ENCODE data around the gene SPATA21.
A peak's percentile ranks its signal among the peaks of the same experiment; 100 is the strongest.
"Not testable (repeated sequence)": the region's sequence is repeated elsewhere in the genome, so short reads cannot be mapped to it uniquely, and the experiment has no call there.

Gene SPATA21

GRCh38 chr1:16461681-16462080, 24.5 kb upstream of the SPATA21 start:
- no peaks in the 10 kb centered on the region for H3K4me1 Mint-ChIP-seq
- H3K4me3 Mint-ChIP-seq: no peak overlapping the region
- H3K36me3 Mint-ChIP-seq: peaks cover 81% of the 10 kb centered on the region
- DNase-seq (ENCODE audit: low spot score in 2 of 2) (no peak), ATAC-seq (no peak)
- H3K9me3 Mint-ChIP-seq: no peaks in the 10 kb centered on the region
- H3K27ac Mint-ChIP-seq: no peak overlapping the region

GRCh38 chr1:16459352-16459925, 22.2 kb upstream of the SPATA21 start:
- DNase-seq (ENCODE audit: low spot score in 2 of 2): no peak
- no peaks in the 10 kb centered on the region for H3K9me3 Mint-ChIP-seq
- ATAC-seq: no peak
- no peak overlapping the region for H3K4me3 Mint-ChIP-seq
- H3K27ac Mint-ChIP-seq: no peak overlapping the region
- no peaks in the 10 kb centered on the region for H3K4me1 Mint-ChIP-seq
- peaks cover 97% of the 10 kb centered on the region for H3K36me3 Mint-ChIP-seq

DNA sequence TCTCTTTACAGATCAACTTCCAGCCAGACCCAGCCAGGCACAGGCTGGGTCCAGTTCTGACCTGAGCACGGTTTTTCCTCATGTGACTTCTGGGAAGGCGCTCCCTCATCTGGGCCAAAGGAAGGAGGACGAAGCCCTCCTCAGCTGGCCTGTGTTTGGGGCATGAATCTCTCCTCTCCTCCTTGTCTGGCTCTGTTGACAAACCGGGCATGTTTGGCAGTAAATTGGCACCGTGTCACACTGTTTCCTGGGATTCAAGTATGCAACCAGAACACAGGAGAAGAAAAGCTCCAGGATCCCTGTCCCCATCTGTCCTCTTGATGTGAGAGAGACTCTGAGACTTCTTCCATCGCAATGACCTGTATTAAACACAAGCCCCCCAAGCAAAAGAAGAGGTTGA, 21.6 kb upstream of the SPATA21 start:
- ATAC-seq: no peak
- Mint-ChIP-seq H3K9me3 (no peaks in the 10 kb centered on the region), H3K4me1 (no peaks in the 10 kb centered on the region), H3K36me3 (peaks cover 98% of the 10 kb centered on the region), H3K27ac (no peak overlapping the region), H3K4me3 (no peak overlapping the region)
- DNase-seq (ENCODE audit: low spot score in 2 of 2): no peak

DNA sequence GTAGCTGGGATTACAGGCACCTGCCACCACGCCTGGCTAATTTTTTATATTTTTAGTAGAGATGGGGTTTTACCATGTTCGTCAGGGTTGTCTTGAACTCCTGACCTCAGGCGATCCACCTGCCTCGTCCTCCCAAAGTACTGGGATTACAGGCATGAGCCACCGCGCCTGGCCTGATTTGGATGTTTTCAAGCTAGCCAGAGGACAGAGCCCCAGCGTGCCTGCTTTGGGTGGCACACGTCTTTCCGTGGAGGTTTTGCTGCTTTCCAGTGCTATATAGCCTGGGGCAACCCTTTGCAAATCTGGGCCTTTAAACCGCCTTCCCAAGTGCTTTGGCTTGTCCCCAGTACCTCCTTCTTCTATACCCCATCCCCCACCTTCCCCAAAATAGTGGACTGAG, 18.9 kb upstream of the SPATA21 start:
- H3K36me3 Mint-ChIP-seq: peaks cover 100% of the 10 kb centered on the region
- not testable (repeated sequence) for H3K9me3 Mint-ChIP-seq; DNase-seq (ENCODE audit: low spot score in 2 of 2); H3K4me3 Mint-ChIP-seq; ATAC-seq; H3K4me1 Mint-ChIP-seq; H3K27ac Mint-ChIP-seq

DNA sequence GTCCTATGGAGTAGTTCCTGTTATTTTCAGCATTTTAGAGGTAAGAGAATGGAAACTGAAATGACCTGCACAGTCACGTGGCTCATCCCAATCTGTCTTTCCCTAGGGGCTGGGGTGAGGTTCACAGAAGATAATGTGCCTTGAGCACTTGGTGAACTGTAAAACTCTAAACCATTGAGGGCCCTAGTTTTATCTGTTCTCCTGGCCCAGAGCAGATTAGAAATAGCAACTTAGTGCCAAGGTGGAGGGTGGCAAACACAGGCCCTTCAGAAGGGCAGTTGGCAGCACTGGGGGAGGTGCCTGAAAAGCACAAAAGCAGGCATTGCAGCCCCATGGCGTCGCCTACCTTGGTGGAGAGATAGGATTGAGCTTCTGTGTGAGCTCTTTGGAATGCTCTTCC, 17.7 kb upstream of the SPATA21 start:
- not testable (repeated sequence) for DNase-seq (ENCODE audit: low spot score in 2 of 2); H3K4me3 Mint-ChIP-seq; ATAC-seq; H3K9me3 Mint-ChIP-seq
- Mint-ChIP-seq H3K4me1 (peaks cover 16% of the 10 kb centered on the region), H3K27ac (peak overlapping the region; percentile 34), H3K36me3 (peaks cover 100% of the 10 kb centered on the region)

DNA sequence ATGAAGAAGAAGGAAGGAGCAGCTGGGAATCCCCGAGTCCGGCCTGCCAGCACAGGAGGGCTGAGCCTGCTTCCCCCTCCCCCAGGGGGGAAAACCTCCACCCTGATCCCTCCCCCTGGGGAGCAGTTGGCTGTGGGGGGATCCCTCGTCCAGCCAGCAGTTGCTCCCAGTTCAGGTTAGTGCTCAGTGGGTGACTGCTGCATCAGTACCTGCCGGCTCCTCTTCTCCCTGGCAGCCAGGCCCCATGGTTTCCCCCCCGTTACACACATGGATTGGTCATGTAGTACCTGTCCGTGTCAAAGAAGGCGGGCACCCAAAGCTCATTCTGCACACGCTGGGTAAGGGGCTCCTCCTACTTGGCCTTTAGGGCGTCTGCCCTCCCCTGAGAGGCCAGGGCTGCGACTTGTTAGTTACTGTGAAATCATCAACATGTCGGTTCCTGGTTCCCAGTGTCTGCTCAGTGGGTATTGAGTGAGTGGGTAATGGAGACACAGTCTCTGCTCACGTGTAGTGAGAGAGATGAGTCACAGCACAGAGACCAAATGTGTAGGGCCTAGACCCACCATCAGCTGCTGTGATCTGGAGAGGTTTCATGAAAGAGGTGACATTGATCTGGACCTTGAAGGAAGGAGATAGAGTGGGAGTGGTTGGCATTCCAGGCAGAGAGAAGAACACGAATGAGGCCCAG, 14.8 kb upstream of the SPATA21 start:
- no peaks in the 10 kb centered on the region for H3K9me3 Mint-ChIP-seq
- H3K27ac Mint-ChIP-seq: peak overlapping the region; percentile 39
- DNase-seq (ENCODE audit: low spot score in 2 of 2) (no peak), ATAC-seq (no peak)
- H3K4me3 Mint-ChIP-seq: no peak overlapping the region
- H3K4me1 Mint-ChIP-seq: peaks cover 39% of the 10 kb centered on the region
- H3K36me3 Mint-ChIP-seq: peaks cover 100% of the 10 kb centered on the region

- no peak overlapping the region for H3K27ac Mint-ChIP-seq
- no peaks in the 10 kb centered on the region for H3K9me3 Mint-ChIP-seq
- ATAC-seq: no peak
- peaks cover 100% of the 10 kb centered on the region for H3K36me3 Mint-ChIP-seq
- peaks cover 39% of the 10 kb centered on the region for H3K4me1 Mint-ChIP-seq
- no peak overlapping the region for H3K4me3 Mint-ChIP-seq
- no peak for DNase-seq (ENCODE audit: low spot score in 2 of 2)
Observed at GRCh38 chr1:16450863-16451481, 13.7 kb upstream of the SPATA21 start.

DNA sequence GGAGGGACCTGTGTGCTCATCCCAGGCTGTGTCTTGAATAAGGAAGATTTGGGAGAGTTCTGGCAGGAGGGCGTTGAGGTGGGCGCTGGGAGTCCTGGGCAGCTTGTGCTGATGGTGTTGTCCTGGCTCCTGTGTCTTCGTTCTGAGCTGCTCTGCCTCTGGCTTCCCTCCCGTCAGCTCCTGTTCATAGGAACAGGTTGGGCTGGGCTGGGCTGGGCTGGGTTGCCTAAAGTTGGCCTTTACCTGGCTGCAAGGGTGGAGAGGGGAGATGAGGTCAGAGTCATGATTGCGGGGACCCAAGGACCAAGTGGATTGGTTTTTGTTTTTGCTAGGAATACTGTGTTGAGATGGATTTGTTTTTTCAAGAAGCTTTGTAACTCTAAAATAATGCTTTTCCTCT, 12.4 kb upstream of the SPATA21 start:
- H3K36me3 Mint-ChIP-seq: peaks cover 100% of the 10 kb centered on the region
- H3K27ac Mint-ChIP-seq: peak overlapping the region; percentile 69
- H3K9me3 Mint-ChIP-seq: no peaks in the 10 kb centered on the region
- no peak for ATAC-seq
- peaks cover 39% of the 10 kb centered on the region for H3K4me1 Mint-ChIP-seq
- DNase-seq (ENCODE audit: low spot score in 2 of 2): no peak
- H3K4me3 Mint-ChIP-seq: no peak overlapping the region

DNA sequence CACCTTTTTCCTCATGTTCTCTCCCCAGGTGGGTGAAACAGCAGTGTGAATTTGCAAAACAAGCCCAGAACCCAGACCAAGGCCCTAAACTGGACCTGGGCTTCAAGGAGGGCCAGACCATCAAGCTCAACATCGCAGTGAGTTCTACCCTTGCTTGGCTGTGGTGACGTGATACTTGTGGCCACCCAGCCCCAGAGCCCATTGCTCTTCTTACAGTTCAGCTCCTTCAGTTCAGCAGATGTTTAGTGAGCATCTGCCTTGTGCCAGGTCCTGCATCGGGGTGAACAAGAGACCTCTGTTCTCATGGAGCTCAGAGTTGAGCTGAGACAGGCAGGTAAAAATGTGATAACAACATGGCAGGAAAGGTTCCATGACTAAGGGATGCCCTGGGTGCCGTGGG, 11.8 kb upstream of the SPATA21 start:
- Mint-ChIP-seq H3K4me3 (no peak overlapping the region), H3K4me1 (peaks cover 45% of the 10 kb centered on the region), H3K9me3 (no peaks in the 10 kb centered on the region), H3K27ac (peak overlapping the region; percentile 69), H3K36me3 (peaks cover 100% of the 10 kb centered on the region)
- DNase-seq (ENCODE audit: low spot score in 2 of 2) (no peak), ATAC-seq (no peak)

GRCh38 chr1:16447641-16448040, 10.4 kb upstream of the SPATA21 start:
- no peak for ATAC-seq
- no peak for DNase-seq (ENCODE audit: low spot score in 2 of 2)
- peak overlapping the region; percentile 69 for H3K27ac Mint-ChIP-seq
- no peak overlapping the region for H3K4me3 Mint-ChIP-seq
- H3K4me1 Mint-ChIP-seq: peaks cover 50% of the 10 kb centered on the region
- no peaks in the 10 kb centered on the region for H3K9me3 Mint-ChIP-seq
- H3K36me3 Mint-ChIP-seq: peaks cover 100% of the 10 kb centered on the region

DNA sequence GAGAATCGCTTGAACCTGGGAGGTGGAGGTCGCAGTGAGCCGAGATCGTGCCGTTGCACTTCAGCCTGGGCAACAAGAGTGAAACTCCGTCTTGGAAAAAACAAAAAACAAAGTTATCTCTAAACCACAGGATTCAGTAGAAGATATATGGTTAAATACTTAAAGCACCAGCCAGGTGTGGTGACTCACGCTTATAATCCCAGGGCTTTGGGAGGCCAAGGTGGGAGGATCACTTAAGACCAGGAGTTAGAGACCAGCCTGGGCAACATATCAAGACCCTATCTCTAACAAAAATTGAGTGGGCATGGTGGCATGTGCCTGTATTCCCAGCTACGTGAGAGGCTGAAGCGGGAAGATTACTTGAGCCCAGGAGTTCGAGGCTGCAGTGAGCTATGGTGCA, 8.9 kb upstream of the SPATA21 start:
- no peak for ATAC-seq
- no peak overlapping the region for H3K4me3 Mint-ChIP-seq
- no peak overlapping the region for H3K27ac Mint-ChIP-seq
- H3K4me1 Mint-ChIP-seq: peaks cover 54% of the 10 kb centered on the region
- no peak for DNase-seq (ENCODE audit: low spot score in 2 of 2)
- no peaks in the 10 kb centered on the region for H3K9me3 Mint-ChIP-seq
- H3K36me3 Mint-ChIP-seq: peaks cover 97% of the 10 kb centered on the region

GRCh38 chr1:16445052-16445451, 7.8 kb upstream of the SPATA21 start:
- H3K27ac Mint-ChIP-seq: peak overlapping the region; percentile 48
- H3K4me3 Mint-ChIP-seq: no peak overlapping the region
- DNase-seq (ENCODE audit: low spot score in 2 of 2) (no peak), ATAC-seq (no peak)
- peaks cover 95% of the 10 kb centered on the region for H3K36me3 Mint-ChIP-seq
- H3K4me1 Mint-ChIP-seq: peaks cover 54% of the 10 kb centered on the region
- H3K9me3 Mint-ChIP-seq: no peaks in the 10 kb centered on the region

DNA sequence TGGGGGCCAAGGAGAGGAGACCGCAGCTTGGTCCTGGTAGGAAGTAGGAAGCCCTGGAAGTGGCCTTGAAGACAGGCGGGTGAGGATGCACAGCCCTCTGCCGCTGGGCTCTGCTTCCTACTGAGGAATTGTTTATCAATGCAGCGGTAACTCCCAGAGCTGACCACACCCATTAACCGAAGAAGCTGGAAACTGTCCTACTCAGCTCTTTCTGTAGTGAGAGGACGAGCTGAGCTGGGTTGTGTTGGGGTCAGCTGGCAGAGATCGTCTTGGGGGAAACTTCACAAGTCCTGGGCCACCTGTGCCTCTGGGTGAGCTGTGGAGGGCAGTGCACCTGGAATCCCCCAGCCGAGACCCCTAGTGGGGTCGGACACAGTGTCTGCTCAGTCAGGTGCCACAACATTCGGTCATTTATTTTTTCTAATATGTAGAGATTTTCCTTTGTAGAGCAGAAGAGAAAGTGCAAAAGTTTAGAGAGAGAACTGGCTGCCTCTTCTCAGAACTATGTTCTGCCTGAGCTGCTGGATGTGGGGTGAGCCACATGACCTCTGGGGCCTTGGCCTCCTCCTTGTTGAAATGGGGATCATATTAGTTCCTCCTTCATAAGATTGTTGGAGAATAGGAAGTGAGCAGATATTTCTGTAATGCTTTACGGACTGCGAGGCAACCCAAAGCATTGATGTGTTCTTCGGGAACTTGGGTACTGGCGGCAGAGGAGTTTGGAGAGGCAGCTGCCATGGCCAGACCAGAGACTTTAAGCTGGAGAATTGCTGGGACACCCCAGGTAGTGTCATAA, 6.9 kb upstream of the SPATA21 start:
- DNase-seq (ENCODE audit: low spot score in 2 of 2) (no peak), ATAC-seq (no peak)
- H3K36me3 Mint-ChIP-seq: peaks cover 87% of the 10 kb centered on the region
- peaks cover 47% of the 10 kb centered on the region for H3K4me1 Mint-ChIP-seq
- no peak overlapping the region for H3K4me3 Mint-ChIP-seq
- no peaks in the 10 kb centered on the region for H3K9me3 Mint-ChIP-seq
- peak overlapping the region; percentile 58 for H3K27ac Mint-ChIP-seq

- peaks cover 36% of the 10 kb centered on the region for H3K4me1 Mint-ChIP-seq
- H3K4me3 Mint-ChIP-seq: peak overlapping the region; percentile 87
- H3K9me3 Mint-ChIP-seq: no peaks in the 10 kb centered on the region
- H3K36me3 Mint-ChIP-seq: peaks cover 75% of the 10 kb centered on the region
- peak overlapping the region; percentile 58 for H3K27ac Mint-ChIP-seq
- ATAC-seq (no peak), DNase-seq (ENCODE audit: low spot score in 2 of 2) (no peak)
Observed at GRCh38 chr1:16442941-16443340, 5.7 kb upstream of the SPATA21 start.

DNA sequence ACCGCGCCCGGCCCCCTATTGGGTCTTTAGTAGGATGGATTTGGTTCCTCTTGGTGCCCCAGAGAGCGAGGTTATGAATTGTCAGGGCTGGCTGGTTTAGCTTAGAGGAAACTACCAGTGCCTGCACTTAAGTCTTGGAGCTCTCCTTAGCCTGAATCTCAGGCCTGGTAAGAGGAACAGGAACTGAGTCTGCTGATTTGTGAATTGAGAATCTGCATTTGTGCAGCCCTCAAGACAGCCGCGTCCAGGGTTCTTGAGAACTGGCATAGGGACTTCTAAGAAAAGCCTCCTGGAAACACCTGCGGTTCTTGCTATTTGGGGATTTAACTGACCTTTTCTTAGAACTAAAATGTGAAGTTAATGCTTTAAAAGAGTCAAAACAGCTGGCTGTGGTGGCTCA, 5.0 kb upstream of the SPATA21 start:
- no peak for ATAC-seq

More for the DNA sequence above, 5.0 kb upstream of the SPATA21 start:
- H3K4me3 Mint-ChIP-seq: peak overlapping the region; percentile 87
- H3K36me3 Mint-ChIP-seq: peaks cover 68% of the 10 kb centered on the region
- H3K9me3 Mint-ChIP-seq: no peaks in the 10 kb centered on the region
- DNase-seq (ENCODE audit: low spot score in 2 of 2): no peak
- H3K4me1 Mint-ChIP-seq: peaks cover 31% of the 10 kb centered on the region
- H3K27ac Mint-ChIP-seq: peak overlapping the region; percentile 96

All from stimulated activated effector memory CD8-positive, alpha-beta T cell treated with anti-CD3 and anti-CD28 coated beads, Interleukin-12 subunit alpha, Interleukin-12 subunit beta, amount 100 ng/mL, for 72 hours (primary cell).